IPS DF 6.9 (cell line): ENCODE results near the gene TMEM248.
"Not testable (repeated sequence)": the region's sequence is repeated elsewhere in the genome, so short reads cannot be mapped to it uniquely, and the experiment has no call there.

Source experiments
- DNase-seq: peaks from one replicate; pipeline ENCODE4 v3.0.0-alpha.2; 2013; ENCODE audit warnings: low read depth, low spot score
- H3K27ac ChIP-seq: one replicate; pipeline ENCODE4 v1.5.1; 2013; ENCODE audit warnings: low read length, control low read depth
- H3K27me3 ChIP-seq: 2 replicates; pipeline ENCODE4 v1.6.1; 2013; ENCODE audit warnings: mild to moderate bottlenecking, low read length; ENCODE audit not compliant: control insufficient read depth, insufficient read depth
- H3K36me3 ChIP-seq: 2 replicates; pipeline ENCODE4 v1.6.1; 2013; ENCODE audit warnings: low read length; ENCODE audit not compliant: control insufficient read depth, insufficient read depth
- H3K4me1 ChIP-seq: 2 replicates; pipeline ENCODE4 v1.6.1; 2013; ENCODE audit warnings: low read length; ENCODE audit not compliant: control insufficient read depth, insufficient read depth
- H3K4me3 ChIP-seq: 2 replicates; pipeline ENCODE4 v1.5.1; 2013; ENCODE audit warnings: mild to moderate bottlenecking, low read length
- H3K9me3 ChIP-seq: 2 replicates; pipeline ENCODE4 v1.6.1; 2013; ENCODE audit warnings: low read length, inconsistent platforms; ENCODE audit not compliant: control insufficient read depth, insufficient read depth
- WGBS: extraction: QIAGEN DNeasy Blood & Tissue Kit; methylation state at CpG from one replicate; pipeline ENCODE4 v1.1.7; 2013; ENCODE audit warnings: mixed read lengths, missing lambda C conversion rate; ENCODE audit not compliant: insufficient read length, insufficient coverage; 5-methylcytosine and 5-hydroxymethylcytosine counted together

Gene TMEM248

DNA sequence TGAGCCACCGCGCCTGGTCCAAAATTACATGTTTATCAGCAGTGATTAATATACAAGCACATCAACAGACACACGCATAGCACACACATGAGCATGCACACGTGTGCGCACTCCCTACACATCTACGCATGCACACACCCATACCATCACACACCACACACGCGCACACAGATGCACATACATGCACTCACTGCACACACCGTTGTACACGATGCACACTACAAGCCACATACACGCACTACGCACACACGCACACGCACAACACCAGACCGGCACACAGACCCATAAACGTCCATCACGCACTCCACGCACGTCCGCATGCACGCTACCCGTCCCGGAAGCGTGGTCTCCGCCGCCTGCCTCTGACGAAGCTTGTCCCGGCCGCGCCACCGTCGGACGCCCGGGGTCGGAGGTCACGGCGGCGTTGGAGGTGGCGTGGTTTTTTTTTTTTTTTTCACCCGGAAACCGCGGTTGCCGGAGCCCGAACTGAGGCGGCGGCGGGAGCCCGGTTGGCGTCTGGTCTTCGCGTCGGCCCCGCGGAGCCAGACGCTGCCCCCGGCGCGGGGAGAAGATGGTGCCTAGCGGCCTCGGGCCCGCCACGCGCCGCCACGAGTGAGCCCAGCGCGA lies at the start of gene TMEM248:
Gene TMEM248, plus strand, starts transcription at position 457 of the 627 bp plus-strand sequence. CDS start 20,641 bp downstream, outside the sequence.
- no peak within 1 kb of the TSS for H3K27ac ChIP-seq
- peaks cover 2% of the 10 kb centered on the region; the same call in 1 of the 2 replicates for H3K4me1 ChIP-seq
- H3K27me3 ChIP-seq, result no peaks in the 10 kb centered on the region
- WGBS, result no CpG with 5 or more reads among the region's 67 CpGs
- DNase-seq, result no peak
- peak within 1 kb of the TSS; percentile 62 for H3K4me3 ChIP-seq
- no peaks in the 10 kb centered on the region for H3K36me3 ChIP-seq
- no peaks in the 10 kb centered on the region for H3K9me3 ChIP-seq

- no peak for DNase-seq
- H3K4me1 ChIP-seq, result no peaks in the 10 kb centered on the region
- no peaks in the 10 kb centered on the region for H3K27me3 ChIP-seq
- no CpG with 5 or more reads among the region's 3 CpGs for WGBS
- no peaks in the 10 kb centered on the region for H3K36me3 ChIP-seq
- no peak overlapping the region for H3K4me3 ChIP-seq
- no peaks in the 10 kb centered on the region for H3K9me3 ChIP-seq
- no peak overlapping the region for H3K27ac ChIP-seq
Measured at GRCh38 chr7:66873476-66873875, 47.5 kb upstream of the TMEM248 start.

DNA sequence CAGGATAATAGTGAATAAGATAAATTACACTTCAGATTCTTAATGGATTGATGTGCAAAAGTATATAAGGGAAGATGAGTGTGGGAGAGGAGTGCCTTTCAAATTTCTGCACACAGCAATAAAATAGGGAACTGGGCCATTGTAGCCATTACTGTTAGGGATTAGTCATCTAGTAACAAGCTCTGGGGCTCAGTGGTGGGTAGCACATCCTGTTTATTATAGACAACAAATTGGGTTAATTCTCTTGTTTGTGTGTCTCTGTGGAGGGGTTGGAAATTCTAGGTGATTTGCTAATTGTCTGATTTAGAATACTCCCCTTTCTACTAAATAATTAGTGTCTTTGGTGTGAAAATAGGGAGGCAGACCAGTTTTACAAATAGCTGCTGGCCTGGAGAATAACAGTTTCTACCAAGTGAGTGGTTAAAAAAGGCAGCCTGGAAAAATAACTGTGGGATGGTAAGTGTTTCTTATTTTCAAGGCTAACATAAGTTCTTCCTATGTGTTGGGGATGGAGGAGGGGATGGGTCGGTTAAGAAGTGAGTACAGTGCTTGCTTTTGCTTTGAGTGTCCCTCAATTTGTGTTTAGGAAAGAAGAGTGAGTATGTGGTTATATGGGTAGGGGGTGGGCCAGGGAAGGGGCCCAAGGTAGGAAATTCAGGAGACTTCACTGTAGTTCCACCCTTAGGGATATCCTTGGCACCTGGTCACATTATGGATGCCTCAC lies 43.3 kb upstream of the TMEM248 start:
- WGBS, result no CpG with 5 or more reads among the region's 1 CpG
- H3K27ac ChIP-seq, result no peak overlapping the region
- no peaks in the 10 kb centered on the region for H3K9me3 ChIP-seq
- no peaks in the 10 kb centered on the region for H3K4me1 ChIP-seq
- H3K36me3 ChIP-seq, result no peaks in the 10 kb centered on the region
- H3K27me3 ChIP-seq, result no peaks in the 10 kb centered on the region
- no peak overlapping the region for H3K4me3 ChIP-seq
- no peak for DNase-seq

DNA sequence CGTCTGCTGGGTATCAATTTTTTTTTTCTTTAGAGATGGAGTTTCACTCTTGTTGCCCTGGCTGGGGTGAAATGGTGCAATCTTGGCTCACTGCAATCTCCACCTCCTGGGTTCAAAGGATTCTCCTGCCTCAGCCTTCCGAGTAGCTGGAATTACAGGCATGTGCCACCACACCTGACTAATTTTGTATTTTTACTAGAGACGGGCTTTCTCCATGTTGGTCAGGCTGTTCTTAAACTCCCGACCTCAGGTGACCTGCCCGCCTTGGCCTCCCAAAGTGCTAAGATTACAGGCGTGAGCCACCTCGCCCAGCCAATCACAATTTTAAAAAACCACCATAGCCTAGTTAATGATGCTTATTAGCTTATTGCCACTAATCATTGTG lies 42.7 kb upstream of the TMEM248 start:
- not testable (repeated sequence) for H3K27me3 ChIP-seq, H3K27ac ChIP-seq, H3K36me3 ChIP-seq, H3K4me3 ChIP-seq, DNase-seq, H3K4me1 ChIP-seq, H3K9me3 ChIP-seq
- WGBS, result no CpG with 5 or more reads among the region's 7 CpGs

GRCh38 chr7:66880053-66880452 lies 41.0 kb upstream of the TMEM248 start:
- Histone ChIP-seq H3K27me3 (no peaks in the 10 kb centered on the region), H3K9me3 (no peaks in the 10 kb centered on the region), H3K4me3 (no peak overlapping the region), H3K36me3 (no peaks in the 10 kb centered on the region), H3K27ac (no peak overlapping the region), H3K4me1 (no peaks in the 10 kb centered on the region)
- DNase-seq, result no peak
- no CpG with 5 or more reads among the region's 5 CpGs for whole genome bisulfite sequencing

- not testable (repeated sequence) for H3K27me3 ChIP-seq, H3K9me3 ChIP-seq, H3K36me3 ChIP-seq, H3K4me1 ChIP-seq, H3K27ac ChIP-seq, DNase-seq, H3K4me3 ChIP-seq
- WGBS, result no CpG with 5 or more reads among the region's 6 CpGs
Measured at GRCh38 chr7:66880577-66880976, 40.4 kb upstream of the TMEM248 start.

DNA sequence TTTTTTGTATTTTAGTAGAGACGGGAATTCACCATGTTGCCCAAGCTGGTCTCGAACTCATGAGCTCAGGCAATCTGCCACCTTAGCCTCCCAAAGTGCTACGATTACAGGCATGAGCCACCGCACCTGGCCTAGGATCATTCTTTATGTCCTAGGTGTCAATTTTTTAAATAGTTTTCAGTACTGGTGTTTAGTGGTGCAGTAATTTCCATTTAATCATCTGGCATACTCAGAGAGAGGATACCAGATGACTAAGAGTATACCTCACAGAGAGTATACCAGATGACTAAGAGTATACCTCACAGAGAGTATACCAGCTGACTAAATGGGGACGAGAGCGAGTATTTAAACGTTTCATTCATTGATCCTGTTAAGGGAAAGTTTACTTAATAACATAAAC lies 37.3 kb upstream of the TMEM248 start:
- H3K4me1 ChIP-seq, result no peaks in the 10 kb centered on the region
- no peak for DNase-seq
- H3K36me3 ChIP-seq, result no peaks in the 10 kb centered on the region
- no CpG with 5 or more reads among the region's 7 CpGs for WGBS
- H3K27ac ChIP-seq, result no peak overlapping the region
- H3K9me3 ChIP-seq, result no peaks in the 10 kb centered on the region
- H3K4me3 ChIP-seq, result no peak overlapping the region
- H3K27me3 ChIP-seq, result no peaks in the 10 kb centered on the region

DNA sequence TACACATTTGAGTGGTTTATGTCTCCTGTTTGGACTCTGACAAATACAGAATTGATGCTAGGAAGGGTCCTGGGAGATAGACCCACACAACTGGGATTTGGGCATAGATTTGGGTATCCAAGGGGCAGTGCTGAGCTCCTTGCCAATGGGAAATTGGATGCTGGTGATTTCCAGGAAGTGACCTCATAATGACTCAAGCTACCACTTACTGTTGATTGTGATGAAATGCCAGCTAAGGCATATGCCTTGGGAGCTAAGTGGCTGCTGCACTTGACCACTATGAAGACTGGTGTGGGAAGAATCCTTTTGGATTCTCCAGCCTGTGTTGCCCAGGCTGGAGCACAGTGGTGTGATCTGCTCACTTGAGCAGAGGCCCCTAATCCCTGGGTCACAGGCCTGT lies 36.5 kb upstream of the TMEM248 start:
- not testable (repeated sequence) for H3K4me3 ChIP-seq, DNase-seq, H3K27ac ChIP-seq, H3K9me3 ChIP-seq, H3K27me3 ChIP-seq, H3K4me1 ChIP-seq, H3K36me3 ChIP-seq

DNA sequence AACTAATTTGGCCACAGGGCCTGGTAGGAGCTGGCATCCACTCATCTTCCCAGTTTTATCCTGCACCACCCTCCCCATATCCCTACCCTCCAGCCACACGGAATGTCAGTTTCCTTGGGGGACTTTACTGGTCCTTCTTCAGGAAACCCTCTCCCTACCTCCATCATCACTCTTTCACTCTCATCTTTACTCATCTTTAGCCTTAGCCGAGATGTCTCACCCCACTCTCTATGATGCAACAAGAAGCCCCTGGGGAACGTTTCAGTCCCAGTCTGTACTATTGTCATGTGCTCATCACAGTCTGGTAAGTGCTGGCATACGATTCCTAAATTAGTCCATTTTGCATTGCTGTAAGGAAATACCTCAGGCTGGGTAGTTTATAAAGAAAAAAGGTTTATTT lies 34.9 kb upstream of the TMEM248 start:
- DNase-seq, result no peak
- whole genome bisulfite sequencing, result no CpG with 5 or more reads among the region's 4 CpGs
- Histone ChIP-seq H3K4me3 (no peak overlapping the region), H3K27me3 (no peaks in the 10 kb centered on the region), H3K9me3 (no peaks in the 10 kb centered on the region), H3K36me3 (no peaks in the 10 kb centered on the region), H3K4me1 (no peaks in the 10 kb centered on the region), H3K27ac (no peak overlapping the region)

DNA sequence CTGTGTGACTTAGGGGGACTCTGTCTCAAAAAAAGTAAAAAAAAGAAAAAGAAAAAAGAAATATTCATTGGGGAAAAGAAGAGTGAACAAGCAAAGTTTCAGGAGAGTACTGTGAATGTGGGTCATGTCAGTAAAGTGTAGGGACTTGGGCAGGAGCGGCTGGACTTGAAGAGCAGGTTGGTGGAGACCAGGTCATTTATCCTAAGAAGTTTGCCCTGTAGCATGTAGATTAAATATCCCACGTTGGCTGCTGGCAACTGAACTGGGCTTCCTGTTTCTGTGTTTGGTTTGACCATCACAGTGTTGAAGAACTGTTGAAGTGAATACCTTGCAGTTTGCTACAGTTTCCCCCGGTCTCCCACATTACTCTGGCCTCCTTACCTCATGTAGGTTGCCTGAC lies 32.8 kb upstream of the TMEM248 start:
- H3K27me3 ChIP-seq, H3K27ac ChIP-seq, H3K4me3 ChIP-seq, DNase-seq, H3K36me3 ChIP-seq, H3K4me1 ChIP-seq, H3K9me3 ChIP-seq: not testable (repeated sequence)
- no CpG with 5 or more reads among the region's 3 CpGs for WGBS
